ENCODE results near the gene DNAJC12.

- TF ChIP-seq EGR1 (IDR thresholded peaks at IDR 0.05; ENCODE audit: low read depth) (no peak), CTCF (IDR thresholded peaks at IDR 0.05 in 2 of 3, conservative IDR thresholded peaks at IDR 0.05 in 1 of 3; ENCODE audit: borderline replicate concordance in 1 of 3, insufficient read depth in 1 of 3, low read depth in 2 of 3, low read length in 2 of 3) (no peak), POLR2A (IDR thresholded peaks at IDR 0.05; ENCODE audit: borderline replicate concordance, extremely low read depth, insufficient read depth, insufficient read length) (no peak)
These were observed 73.8 kb downstream of the DNAJC12 start for GRCh38 chr10:67764012-67764822.

All from HCT116 (cell line).